ENCODE measurements around the gene ZNF627. TPM values are rescaled to one million over a fixed set of nuclear protein-coding genes. Genes with fewer than 3 reads are reported as not detected.

ZNF627 gene
- total RNA-seq, 2 experiments from 2014 or later: 6.1 to 6.5 TPM

DNA sequence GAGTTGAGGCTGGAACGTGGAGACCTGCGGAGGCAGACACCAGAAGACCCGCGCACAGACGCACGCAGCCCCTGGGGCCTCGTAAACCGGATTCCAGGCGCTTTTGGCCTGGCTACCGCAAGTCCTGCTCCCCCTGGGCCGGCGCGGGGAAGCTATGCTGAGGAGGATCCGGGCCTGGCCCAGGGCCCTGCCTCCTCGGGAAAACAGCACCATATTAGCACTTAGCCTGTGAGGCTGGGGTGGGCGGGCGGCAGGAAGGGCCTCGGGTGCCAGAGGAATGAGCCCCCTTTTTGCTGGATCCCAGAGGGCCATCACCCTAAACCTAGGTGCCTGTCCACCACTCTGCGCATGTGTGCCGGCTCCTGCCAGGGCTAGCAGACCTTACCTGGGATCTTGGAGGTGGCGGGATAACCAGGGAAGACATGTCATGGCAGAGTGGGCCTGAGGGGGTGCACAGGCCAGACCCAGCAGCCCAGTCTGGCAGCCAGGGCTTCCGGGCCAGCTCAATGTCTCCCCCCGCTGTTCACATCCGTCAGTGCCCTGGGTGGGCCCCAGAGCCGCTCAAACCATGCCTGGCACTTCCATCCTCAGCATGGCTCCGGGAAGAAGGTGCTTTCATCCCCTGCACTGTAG is 45.6 kb upstream of the ZNF627 start:
- Mint-ChIP-seq H3K27me3 (no peaks in the 10 kb centered on the region), H3K9me3 (no peaks in the 10 kb centered on the region), H3K36me3 (ENCODE audit: low read depth) (peaks cover 15% of the 10 kb centered on the region), H3K4me3 (no peak overlapping the region), H3K27ac (no peak overlapping the region), H3K4me1 (ENCODE audit: low read depth) (peaks cover 18% of the 10 kb centered on the region)
- ChIA-PET POLR2A (interaction anchor here (0.7 kb wide), 1 partner anchor 268 kb away, joined by 4 read pairs; no protein-coding TSS in a partner anchor), CTCF (interaction anchor here (1.5 kb wide), 1 partner anchor 16 kb away, joined by 7 read pairs; no protein-coding TSS in a partner anchor)
- ATAC-seq (peak; percentile 72), DNase-seq (peak; percentile 39)
- intact Hi-C loops (cut with micrococcal nuclease): no loop called here
- TF ChIP-seq, protein P1, sequence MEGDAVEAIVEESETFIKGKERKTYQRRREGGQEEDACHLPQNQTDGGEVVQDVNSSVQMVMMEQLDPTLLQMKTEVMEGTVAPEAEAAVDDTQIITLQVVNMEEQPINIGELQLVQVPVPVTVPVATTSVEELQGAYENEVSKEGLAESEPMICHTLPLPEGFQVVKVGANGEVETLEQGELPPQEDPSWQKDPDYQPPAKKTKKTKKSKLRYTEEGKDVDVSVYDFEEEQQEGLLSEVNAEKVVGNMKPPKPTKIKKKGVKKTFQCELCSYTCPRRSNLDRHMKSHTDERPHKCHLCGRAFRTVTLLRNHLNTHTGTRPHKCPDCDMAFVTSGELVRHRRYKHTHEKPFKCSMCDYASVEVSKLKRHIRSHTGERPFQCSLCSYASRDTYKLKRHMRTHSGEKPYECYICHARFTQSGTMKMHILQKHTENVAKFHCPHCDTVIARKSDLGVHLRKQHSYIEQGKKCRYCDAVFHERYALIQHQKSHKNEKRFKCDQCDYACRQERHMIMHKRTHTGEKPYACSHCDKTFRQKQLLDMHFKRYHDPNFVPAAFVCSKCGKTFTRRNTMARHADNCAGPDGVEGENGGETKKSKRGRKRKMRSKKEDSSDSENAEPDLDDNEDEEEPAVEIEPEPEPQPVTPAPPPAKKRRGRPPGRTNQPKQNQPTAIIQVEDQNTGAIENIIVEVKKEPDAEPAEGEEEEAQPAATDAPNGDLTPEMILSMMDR (IDR thresholded peaks at IDR 0.05): peak; percentile 38

DNA sequence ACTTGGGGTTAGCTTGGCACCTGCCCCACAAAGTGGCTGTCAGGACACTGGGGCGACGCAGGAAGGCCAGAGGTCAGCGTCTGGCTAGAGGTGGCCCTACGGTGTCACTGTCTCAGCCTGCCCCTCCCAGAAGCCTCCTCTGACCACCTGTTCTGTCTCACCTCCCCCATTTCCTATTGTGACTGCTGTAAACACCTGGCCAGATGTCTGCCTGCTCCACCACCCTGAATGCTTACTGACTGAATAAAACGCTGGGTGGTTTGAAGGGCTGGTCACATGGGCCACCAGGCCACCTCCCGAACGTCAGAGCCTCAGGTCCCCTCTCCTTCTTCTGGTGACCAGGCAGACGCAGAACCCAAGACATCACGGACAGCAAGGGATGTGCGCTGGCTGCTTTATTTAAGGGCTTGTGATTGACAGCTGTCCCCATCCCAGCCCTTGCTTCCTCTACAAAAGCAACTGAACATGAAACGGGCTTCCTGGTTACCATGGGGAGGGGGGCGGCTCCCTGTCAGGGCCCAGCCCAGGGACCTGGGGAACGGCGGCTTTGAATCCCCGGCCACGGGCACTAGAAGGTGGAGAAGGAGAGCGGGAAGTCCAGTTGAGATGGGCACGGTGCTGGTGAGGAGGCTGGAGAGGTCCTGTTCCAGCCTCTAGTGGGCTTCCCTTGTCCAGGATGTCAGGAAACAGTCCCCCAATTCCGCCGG is 44.5 kb upstream of the ZNF627 start:
- intact Hi-C loops (cut with micrococcal nuclease): no loop called here
- DNase-seq (no peak), ATAC-seq (no peak)
- no peak overlapping the region for H3K4me3 Mint-ChIP-seq
- CTCF ChIA-PET: interaction anchor here (1.5 kb wide), 1 partner anchor 17 kb away, joined by 7 read pairs; no protein-coding TSS in a partner anchor
- TF ChIP-seq, protein P1 (IDR thresholded peaks at IDR 0.05): no peak
- peaks cover 19% of the 10 kb centered on the region for H3K36me3 Mint-ChIP-seq (ENCODE audit: low read depth)
- H3K4me1 Mint-ChIP-seq (ENCODE audit: low read depth): peaks cover 26% of the 10 kb centered on the region
- H3K27ac Mint-ChIP-seq: no peak overlapping the region
- H3K27me3 Mint-ChIP-seq: no peaks in the 10 kb centered on the region
- H3K9me3 Mint-ChIP-seq: no peaks in the 10 kb centered on the region
- POLR2A ChIA-PET: interaction anchor here (0.7 kb wide), 1 partner anchor 270 kb away, joined by 4 read pairs; no protein-coding TSS in a partner anchor

DNA sequence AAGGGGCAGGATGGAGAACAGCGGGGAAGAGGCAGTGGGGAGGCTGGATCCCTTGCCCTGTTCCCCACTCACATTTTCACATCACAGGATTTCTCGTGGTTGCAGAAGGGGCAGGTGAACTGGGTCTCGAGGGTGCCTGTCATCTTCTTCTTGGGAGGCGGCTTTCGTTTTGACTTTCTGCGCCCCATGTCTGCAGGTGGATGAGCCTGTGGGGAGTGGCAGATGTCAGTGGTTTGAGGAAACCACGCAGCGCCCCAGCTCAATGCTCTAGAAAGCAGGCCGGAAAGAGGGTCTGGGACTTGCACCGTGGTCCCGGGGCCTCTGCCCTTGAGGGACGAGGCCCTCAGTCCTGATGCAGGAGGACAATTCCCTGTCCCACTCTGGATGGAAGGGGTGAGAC is 43.1 kb upstream of the ZNF627 start:
- DNase-seq: peak; percentile 47
- Mint-ChIP-seq H3K9me3 (no peaks in the 10 kb centered on the region), H3K4me3 (no peak overlapping the region), H3K27ac (peak overlapping the region; percentile 28), H3K27me3 (no peaks in the 10 kb centered on the region), H3K4me1 (ENCODE audit: low read depth) (peaks cover 30% of the 10 kb centered on the region), H3K36me3 (ENCODE audit: low read depth) (peaks cover 22% of the 10 kb centered on the region)
- ChIA-PET CTCF (interaction anchor here (1.2 to 1.7 kb wide), 2 partner anchors 9 to 18 kb away, joined by 3 to 6 read pairs; no protein-coding TSS in a partner anchor), POLR2A (no interaction called here)
- TF ChIP-seq, protein P1 (IDR thresholded peaks at IDR 0.05): no peak
- intact Hi-C loops (cut with micrococcal nuclease): no loop called here
- no peak for ATAC-seq

DNA sequence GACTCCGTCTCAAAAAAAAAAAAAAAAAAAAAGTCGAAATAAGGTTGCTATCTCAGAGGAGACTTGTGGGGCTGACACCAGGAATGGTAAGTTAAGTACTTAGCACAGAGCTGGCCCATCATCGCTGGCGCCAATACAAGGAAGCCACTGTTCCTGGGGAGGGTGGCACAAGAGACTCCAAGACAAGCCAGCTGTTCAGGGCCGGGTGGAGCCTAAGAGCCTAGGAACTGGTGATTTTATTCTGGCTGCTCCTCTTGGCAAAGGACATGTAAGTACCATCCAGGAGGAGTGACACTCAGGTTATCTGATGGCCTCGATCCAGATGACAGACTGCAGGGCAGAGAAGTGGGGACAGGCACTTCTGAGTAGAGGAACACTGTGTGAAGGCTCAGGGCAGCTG is 42.0 kb upstream of the ZNF627 start:
- Mint-ChIP-seq H3K36me3 (ENCODE audit: low read depth) (peaks cover 22% of the 10 kb centered on the region), H3K27me3 (no peaks in the 10 kb centered on the region), H3K4me3 (no peak overlapping the region), H3K9me3 (no peaks in the 10 kb centered on the region), H3K27ac (peak overlapping the region; percentile 11), H3K4me1 (ENCODE audit: low read depth) (peaks cover 34% of the 10 kb centered on the region)
- DNase-seq (no peak), ATAC-seq (no peak)
- CTCF ChIA-PET: interaction anchor here (1.7 kb wide), 1 partner anchor 19 kb away, joined by 6 read pairs; no protein-coding TSS in a partner anchor
- TF ChIP-seq, protein P1 (IDR thresholded peaks at IDR 0.05): no peak
- POLR2A ChIA-PET: no interaction called here
- intact Hi-C loops (cut with micrococcal nuclease): no loop called here
